ENCODE results near the gene BEST2.
"Not testable (repeated sequence)": the region's sequence is repeated elsewhere in the genome, so short reads cannot be mapped to it uniquely, and the experiment has no call there.

Gene BEST2

DNA sequence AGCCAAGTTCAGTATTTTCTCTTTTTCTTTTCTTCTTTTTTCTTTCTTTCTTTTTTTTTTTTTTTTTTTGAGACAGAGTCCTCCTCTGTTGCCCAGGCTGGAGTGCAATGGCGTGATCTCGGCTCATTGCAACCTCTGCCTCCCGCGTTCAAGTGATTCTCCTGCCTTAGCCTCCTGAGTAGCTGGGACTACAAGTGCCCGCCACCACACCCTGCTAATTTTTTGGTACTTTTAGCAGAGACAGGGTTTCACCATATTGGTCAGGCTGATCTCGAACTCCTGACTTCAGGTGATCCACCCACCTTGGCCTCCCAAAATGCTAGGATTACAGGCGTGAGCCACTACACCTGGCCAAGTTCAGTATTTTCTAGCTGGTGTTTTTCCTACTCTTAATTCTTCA, 46.0 kb downstream of the BEST2 start:
- not testable (repeated sequence) for DNase-seq

DNA sequence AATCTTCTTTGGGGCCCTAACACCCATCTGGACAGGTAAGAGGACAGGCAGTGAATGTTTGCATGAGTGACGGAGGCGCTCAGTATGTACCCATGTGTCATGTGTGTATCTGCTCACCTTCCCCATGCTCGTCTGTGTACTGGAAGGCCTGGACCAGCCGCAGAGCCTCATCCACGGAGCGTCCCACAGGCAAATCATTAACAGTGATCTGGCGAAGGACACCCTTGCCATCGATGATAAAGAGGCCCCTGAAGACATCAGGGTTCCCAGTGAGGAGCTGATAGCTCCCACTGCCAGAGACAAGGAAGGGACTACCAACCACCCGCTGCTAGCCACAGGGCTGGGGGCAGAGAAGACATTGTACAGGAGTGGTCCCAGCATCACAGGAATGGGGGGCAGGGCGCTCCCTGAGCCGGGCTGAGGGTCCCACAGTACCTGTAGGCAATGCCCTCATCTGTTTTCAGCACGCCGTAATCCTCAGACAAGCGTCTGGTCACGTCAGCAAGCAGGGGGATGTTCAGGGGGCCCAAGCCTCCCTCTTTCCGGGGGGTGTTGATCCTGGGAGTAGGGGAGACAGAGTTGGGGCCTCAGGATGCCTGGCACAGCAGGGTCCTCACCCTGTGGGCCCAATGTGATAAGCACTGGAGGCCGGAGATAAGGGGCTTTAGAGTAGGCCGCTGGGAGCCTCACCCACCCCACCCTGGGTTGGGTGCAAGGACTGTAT, 48.3 kb downstream of the BEST2 start:
- DNase-seq = no peak

DNA sequence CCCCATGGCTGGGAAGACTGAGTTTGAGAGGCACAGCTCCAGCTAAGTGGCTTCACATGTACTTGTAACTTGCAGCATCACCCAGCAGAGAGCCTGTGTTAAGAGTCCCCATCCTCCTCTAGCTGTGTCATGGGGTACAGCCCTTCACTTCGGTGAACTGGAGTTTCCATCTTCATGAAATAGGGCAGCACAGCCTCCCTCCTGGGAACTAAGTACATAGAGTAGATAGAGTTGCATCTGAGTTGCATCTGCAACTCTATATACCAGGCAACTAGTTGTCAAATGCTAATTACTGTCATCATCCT, 48.8 kb downstream of the BEST2 start:
- no peak for DNase-seq

DNA sequence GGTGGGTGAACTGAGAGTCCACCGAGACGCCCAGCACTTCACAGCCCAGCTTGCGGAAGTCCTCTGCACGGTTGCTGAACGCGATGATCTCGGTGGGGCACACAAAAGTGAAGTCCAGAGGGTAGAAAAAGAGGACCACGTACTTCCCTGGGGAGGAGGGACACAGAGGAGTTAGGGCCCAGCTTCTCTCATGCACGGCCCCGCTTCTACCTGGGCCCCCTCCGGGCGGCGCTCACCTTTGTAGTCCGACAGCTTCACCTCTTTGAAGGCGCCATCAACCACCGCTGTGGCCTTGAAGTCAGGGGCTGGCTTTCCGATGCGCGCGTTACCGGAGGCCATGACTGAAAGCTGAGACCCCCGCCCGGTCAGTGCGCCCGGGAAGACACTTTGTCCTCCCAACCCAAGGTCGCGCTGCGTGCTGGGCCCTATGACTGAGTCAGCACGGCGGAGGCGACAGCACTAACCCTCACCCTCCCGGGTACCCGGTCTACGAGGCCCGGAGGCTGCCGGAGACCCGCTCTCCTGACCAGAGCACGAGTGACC, 49.4 kb downstream of the BEST2 start:
- DNase-seq = peak in 21 of 56 donors; percentile 18 to 56 (median 40)

DNA sequence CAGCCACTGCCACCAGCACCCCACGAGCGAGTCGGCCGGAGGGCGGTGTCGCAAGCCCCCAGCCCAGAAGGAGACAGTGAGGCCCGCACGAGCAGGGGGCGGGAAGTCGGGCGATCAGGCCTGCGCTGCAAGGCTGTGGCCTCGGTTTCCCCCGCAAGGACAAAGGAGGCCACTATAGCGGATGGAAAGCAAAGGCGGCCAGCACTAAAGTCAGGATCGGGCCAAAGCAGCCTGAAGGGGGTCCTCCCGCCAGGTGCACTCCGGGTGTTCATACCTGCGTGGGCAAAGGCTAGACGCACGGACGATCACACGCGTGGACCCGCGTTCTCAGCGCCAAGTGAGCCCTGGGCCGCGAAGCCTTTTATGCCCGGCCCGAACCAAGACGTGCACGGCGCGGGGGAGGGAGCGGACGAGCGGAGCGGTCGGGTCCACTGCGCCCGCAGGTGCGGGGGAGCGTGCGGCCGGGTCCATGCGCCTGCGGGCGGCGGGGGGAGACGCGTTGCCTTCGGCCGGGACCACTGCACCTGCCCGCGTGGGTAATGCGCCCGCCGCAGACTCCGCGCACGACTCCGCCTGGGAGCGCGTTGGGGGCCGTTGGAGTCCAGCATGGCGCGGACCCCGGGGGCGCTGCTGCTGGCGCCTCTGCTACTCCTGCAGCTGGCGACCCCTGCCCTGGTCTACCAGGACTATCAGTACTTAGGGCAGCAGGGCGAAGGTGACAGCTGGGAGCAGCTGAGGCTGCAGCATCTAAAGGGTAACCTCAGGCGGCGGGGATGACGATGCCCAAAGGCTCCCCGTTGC, 50.1 kb downstream of the BEST2 start, which contains the start of the genes PRDX2 and THSD8:
Gene PRDX2 (minus strand): TSS at position 335 of the 801 bp plus-strand sequence. CDS start 539 bp downstream, outside the sequence.
Gene THSD8 (plus strand): TSS at position 604 of the 801 bp plus-strand sequence. CDS start 3 bp downstream, at position 607.
- DNase-seq = peak in 50 of 56 donors; percentile 16 to 88 (median 67)

DNA sequence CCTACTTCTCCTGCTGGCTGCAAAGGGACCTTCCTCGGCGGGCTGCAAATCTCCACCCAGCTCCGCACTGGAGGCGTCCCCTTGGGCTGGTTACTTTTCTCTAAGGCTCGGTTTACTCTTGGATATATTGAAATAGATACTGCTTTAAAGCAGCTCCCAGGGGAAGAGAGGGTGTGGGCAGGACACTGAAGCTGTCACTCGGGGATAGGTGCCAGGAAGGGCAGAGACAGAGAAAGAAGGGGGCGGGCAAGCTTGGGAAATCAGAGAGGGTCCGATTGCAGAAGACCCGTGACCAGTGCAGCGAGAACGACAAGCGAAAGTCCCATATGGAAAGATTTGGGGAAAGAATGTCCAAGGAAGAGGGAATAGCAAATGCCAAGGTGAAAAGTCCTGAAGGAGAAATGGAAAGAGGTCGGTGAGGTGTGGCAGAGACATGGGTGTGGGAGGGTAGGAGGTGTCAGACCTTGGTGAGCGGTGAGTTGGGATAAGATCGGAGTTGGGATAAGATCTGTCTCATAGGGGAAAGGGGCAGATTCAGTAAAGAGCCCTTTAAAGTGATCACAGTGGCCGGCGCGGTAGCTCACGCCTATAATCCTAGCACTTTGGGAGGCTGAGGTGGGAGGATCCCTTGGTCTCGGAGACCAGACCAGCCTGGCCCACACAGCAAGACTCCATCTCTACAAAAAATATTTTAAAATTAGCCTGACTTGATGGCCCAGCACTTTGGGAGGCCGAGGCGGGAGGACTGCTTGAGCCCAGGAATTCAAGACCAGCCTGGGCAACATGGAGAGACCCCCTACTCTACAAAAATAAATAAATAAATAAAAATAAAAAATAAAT, 50.9 kb downstream of the BEST2 start:
- peak in 3 of 56 donors; percentile 23 to 49 (median 41) for DNase-seq

DNA sequence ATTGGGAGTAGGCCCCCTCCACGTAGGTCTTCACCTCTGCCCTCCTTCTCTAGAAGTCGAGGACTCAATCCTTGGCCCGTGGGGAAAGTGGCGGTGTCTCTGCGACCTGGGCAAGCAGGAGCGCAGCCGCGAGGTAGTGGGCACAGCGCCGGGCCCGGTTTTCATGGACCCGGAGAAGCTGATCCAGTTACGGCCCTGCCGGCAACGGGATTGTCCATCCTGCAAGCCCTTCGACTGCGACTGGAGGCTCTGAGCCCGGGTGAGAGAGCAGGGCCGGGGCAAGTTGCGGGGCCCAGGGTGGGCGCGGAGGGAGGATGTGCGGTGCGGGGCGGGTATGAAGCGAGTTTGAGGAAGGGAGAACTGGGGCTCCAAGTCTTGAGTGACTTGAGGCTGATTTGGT, 52.5 kb downstream of the BEST2 start:
- DNase-seq = no peak

DNA sequence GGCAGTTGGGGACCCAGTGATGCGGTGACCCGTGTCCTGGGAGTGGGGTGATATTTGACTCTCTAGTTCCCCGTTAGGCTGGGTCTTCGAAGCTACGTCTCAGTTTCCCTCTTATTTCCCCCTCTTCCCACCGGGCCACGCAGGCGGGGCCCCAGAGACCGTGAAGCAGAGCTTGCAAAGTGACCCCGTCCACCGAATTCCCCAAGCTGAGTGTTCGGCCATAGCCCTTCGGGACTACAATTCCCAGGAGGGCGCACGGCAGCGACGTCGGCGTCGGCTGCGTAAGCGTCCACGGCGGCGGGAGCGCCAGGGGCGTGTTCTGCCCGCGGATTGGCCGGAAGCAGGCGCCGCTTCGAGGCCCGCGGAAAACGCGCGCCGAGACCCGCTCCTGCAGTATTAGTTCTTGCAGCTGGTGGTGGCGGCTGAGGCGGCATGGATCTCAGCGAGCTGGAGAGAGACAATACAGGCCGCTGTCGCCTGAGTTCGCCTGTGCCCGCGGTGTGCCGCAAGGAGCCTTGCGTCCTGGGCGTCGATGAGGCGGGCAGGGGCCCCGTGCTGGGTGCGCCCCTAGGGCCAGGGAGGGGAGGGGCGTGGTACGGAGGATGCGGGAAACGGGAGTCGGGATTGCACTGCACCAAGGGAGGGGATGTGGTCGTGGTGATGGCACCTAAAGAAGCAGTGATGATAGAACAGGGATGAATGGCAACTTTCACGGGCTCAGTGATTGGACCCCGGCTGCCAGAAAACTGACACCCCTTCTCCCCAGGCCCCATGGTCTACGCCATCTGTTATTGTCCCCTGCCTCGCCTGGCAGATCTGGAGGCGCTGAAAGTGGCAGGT, 54.9 kb downstream of the BEST2 start, which contains the start of gene RNASEH2A:
Gene RNASEH2A (plus strand): TSS at position 343 of the 840 bp plus-strand sequence. CDS start 90 bp downstream, at position 433.
- DNase-seq = peak in 53 of 56 donors; percentile 45 to 92 (median 79)

All from nucleus accumbens (tissue), 56 donors.